Spleen (tissue), 7 donors: ENCODE measurements around the gene BHLHE23.

Experiments
- POLR2AphosphoS5 ChIP-seq, 3 donors: sonication (generic); formaldehyde crosslinking; IDR thresholded peaks; one replicate each; pipeline ENCODE4 v1.5.1; 2017; ENCODE audit warnings: antibody characterized with exemption in 3 of 3
- TF ChIP-seq, protein P1 (sequence below), 11 experiments: fragments of 200-600 bp in 7 of 11; fragments of 450-650 bp in 4 of 11; sonication (generic) in 4 of 11; IDR thresholded peaks in 8 of 11; conservative IDR thresholded peaks in 3 of 11; 1 replicate in 7 of 11; 2 replicates in 4 of 11; pipeline versions ENCODE4 v1.4.0 to v1.8.0; 2016 to 2021; ENCODE audit warnings: antibody characterized with exemption in 11 of 11, inconsistent platforms in 4 of 11, mild to moderate bottlenecking in 1 of 11
- donor health status: DM: no; HTN: no; CAD: no; lungs with moderate emphysema.
- donor health status: DM: no; HTN: no; CAD: no.
- donor health status: DM: no; HTN: no; CAD: no.

DNA sequence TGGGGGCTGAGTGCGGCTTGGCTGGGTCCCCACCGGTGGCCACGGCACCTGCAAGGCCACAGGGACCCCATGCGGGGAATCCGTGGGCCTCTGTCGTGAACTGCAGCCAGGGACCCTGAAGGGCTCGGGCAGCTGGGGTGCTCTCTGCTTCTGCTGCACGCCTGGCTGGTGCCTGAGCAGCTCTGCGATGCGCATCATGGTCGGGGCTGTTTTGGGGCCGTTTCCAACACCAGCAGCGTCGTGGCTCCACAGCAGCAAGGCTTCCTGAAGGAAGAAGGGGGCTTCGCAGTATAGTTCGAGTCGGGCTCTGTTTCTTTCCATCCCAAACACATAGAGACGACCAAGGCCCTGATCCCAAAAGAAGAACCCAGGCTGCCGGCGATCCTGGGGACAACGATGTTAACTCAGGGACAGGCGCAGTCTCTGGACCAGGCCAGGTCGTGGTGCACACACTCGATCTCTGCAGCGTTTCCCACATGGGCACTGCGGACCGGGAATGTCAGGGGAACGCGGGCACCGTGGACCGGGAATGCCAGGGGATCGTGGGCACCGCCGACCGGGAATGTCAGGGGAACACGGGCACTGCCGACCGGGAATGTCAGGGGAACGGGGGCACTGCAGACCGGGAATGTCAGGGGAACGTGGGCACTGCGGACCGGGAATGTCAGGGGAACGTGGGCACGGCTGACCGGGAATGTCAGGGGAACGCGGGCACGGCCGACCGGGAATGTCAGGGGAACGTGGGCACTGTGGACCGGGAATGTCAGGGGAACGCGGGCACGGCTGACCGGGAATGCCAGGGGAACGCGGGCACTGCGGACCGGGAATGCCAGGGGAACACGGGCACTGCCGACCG, 36.8 kb upstream of the BHLHE23 start:
- TF ChIP-seq, protein P1, sequence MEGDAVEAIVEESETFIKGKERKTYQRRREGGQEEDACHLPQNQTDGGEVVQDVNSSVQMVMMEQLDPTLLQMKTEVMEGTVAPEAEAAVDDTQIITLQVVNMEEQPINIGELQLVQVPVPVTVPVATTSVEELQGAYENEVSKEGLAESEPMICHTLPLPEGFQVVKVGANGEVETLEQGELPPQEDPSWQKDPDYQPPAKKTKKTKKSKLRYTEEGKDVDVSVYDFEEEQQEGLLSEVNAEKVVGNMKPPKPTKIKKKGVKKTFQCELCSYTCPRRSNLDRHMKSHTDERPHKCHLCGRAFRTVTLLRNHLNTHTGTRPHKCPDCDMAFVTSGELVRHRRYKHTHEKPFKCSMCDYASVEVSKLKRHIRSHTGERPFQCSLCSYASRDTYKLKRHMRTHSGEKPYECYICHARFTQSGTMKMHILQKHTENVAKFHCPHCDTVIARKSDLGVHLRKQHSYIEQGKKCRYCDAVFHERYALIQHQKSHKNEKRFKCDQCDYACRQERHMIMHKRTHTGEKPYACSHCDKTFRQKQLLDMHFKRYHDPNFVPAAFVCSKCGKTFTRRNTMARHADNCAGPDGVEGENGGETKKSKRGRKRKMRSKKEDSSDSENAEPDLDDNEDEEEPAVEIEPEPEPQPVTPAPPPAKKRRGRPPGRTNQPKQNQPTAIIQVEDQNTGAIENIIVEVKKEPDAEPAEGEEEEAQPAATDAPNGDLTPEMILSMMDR (IDR thresholded peaks at IDR 0.05 in 8 of 11, conservative IDR thresholded peaks at IDR 0.05 in 3 of 11), result no peak
- no peak for TF ChIP-seq POLR2AphosphoS5 (IDR thresholded peaks at IDR 0.05)
